Measurements from ENCODE around the gene CMAS.

Gene CMAS

GRCh38 chr12:22046090-22046967, at the start of gene CMAS:
Gene CMAS (plus strand): TSS chr12:22046218. CDS start chr12:22046304, 86 bp downstream.
- in situ Hi-C loops (cut with MboI; ENCODE audit: low sequenced_read_pairs), result no loop called here

GRCh38 chr12:21998295-21998694, 47.7 kb upstream of the CMAS start:
- in situ Hi-C loops (cut with MboI; ENCODE audit: low sequenced_read_pairs), result no loop called here

GRCh38 chr12:21998782-21999181, 47.2 kb upstream of the CMAS start:
- in situ Hi-C loops (cut with MboI; ENCODE audit: low sequenced_read_pairs), result no loop called here

GRCh38 chr12:22002430-22002829, 43.6 kb upstream of the CMAS start:
- in situ Hi-C loops (cut with MboI; ENCODE audit: low sequenced_read_pairs), result loop anchor here (25.0 kb wide), 1 partner anchor 315 kb away; no protein-coding TSS in a partner anchor

GRCh38 chr12:22007794-22008193, 38.2 kb upstream of the CMAS start:
- in situ Hi-C loops (cut with MboI; ENCODE audit: low sequenced_read_pairs), result loop anchor here (25.0 kb wide), 1 partner anchor 320 kb away; no protein-coding TSS in a partner anchor

- in situ Hi-C loops (cut with MboI; ENCODE audit: low sequenced_read_pairs), result loop anchor here (25.0 kb wide), 1 partner anchor 321 kb away; no protein-coding TSS in a partner anchor
Observed at GRCh38 chr12:22008196-22008595, 37.8 kb upstream of the CMAS start.

- in situ Hi-C loops (cut with MboI; ENCODE audit: low sequenced_read_pairs), result loop anchor here (25.0 kb wide), 1 partner anchor 327 kb away; no protein-coding TSS in a partner anchor
Observed at GRCh38 chr12:22014041-22014782, 31.8 kb upstream of the CMAS start.

GRCh38 chr12:22014783-22015144, 31.3 kb upstream of the CMAS start:
- in situ Hi-C loops (cut with MboI; ENCODE audit: low sequenced_read_pairs), result loop anchor here (25.0 kb wide), 1 partner anchor 327 kb away; no protein-coding TSS in a partner anchor

GRCh38 chr12:22016982-22017381, 29.0 kb upstream of the CMAS start:
- in situ Hi-C loops (cut with MboI; ENCODE audit: low sequenced_read_pairs), result loop anchor here (25.0 kb wide), 1 partner anchor 330 kb away; no protein-coding TSS in a partner anchor

GRCh38 chr12:22018860-22019259, 27.2 kb upstream of the CMAS start:
- in situ Hi-C loops (cut with MboI; ENCODE audit: low sequenced_read_pairs), result loop anchor here (25.0 kb wide), 1 partner anchor 332 kb away; no protein-coding TSS in a partner anchor

GRCh38 chr12:22023489-22023888, 22.5 kb upstream of the CMAS start:
- in situ Hi-C loops (cut with MboI; ENCODE audit: low sequenced_read_pairs), result loop anchor here (25.0 kb wide), 1 partner anchor 336 kb away; no protein-coding TSS in a partner anchor

GRCh38 chr12:22029491-22029890, 16.5 kb upstream of the CMAS start:
- in situ Hi-C loops (cut with MboI; ENCODE audit: low sequenced_read_pairs), result no loop called here

- in situ Hi-C loops (cut with MboI; ENCODE audit: low sequenced_read_pairs), result no loop called here
Observed at GRCh38 chr12:22029991-22030390, 16.0 kb upstream of the CMAS start.

GRCh38 chr12:22032732-22033131, 13.3 kb upstream of the CMAS start:
- in situ Hi-C loops (cut with MboI; ENCODE audit: low sequenced_read_pairs), result no loop called here

GRCh38 chr12:22034709-22035506, 11.1 kb upstream of the CMAS start:
- in situ Hi-C loops (cut with MboI; ENCODE audit: low sequenced_read_pairs), result no loop called here

GRCh38 chr12:22037947-22038346, 8.1 kb upstream of the CMAS start:
- in situ Hi-C loops (cut with MboI; ENCODE audit: low sequenced_read_pairs), result no loop called here

- in situ Hi-C loops (cut with MboI; ENCODE audit: low sequenced_read_pairs), result no loop called here
Observed at GRCh38 chr12:22038734-22039133, 7.3 kb upstream of the CMAS start.

- in situ Hi-C loops (cut with MboI; ENCODE audit: low sequenced_read_pairs), result no loop called here
Observed at GRCh38 chr12:22039361-22039760, 6.7 kb upstream of the CMAS start.

GRCh38 chr12:22042976-22043669, 2.9 kb upstream of the CMAS start:
- in situ Hi-C loops (cut with MboI; ENCODE audit: low sequenced_read_pairs), result no loop called here

- in situ Hi-C loops (cut with MboI; ENCODE audit: low sequenced_read_pairs), result no loop called here
Observed at GRCh38 chr12:22043943-22044342, 2.1 kb upstream of the CMAS start.

Measured in HL-60/S4 (cell line).